Right atrium auricular region (tissue), 2 donors: Measurements from ENCODE around the gene ZNF628. TPM values are rescaled to one million over a fixed set of nuclear protein-coding genes. Genes with fewer than 3 reads are reported as not detected.
A peak's percentile ranks its signal among the peaks of the same experiment; 100 is the strongest.

Experiments used
- DNase-seq: peaks from one replicate; pipeline ENCODE4 v3.0.0-alpha.2; 2019; ENCODE audit warnings: low spot score
- H3K27ac ChIP-seq, 2 donors: fragments of 200-600 bp; sonication (generic); 1 replicate in 1 of 2; 2 replicates in 1 of 2; pipeline ENCODE4 v1.5.1; 2016 to 2019
- H3K27me3 ChIP-seq, 2 donors: fragments of 200-600 bp; sonication (generic); one replicate each; pipeline versions ENCODE4 v1.5.1 to v1.6.0; 2017 to 2019
- H3K36me3 ChIP-seq: fragments of 200-600 bp; sonication (generic); one replicate; pipeline ENCODE4 v1.5.1; 2016
- H3K4me1 ChIP-seq, 2 donors: fragments of 200-600 bp; sonication (generic); one replicate each; pipeline versions ENCODE4 v1.5.1 to v1.6.0; 2017 to 2019
- H3K4me3 ChIP-seq, 2 donors: fragments of 200-600 bp; sonication (generic); 1 replicate in 1 of 2; 2 replicates in 1 of 2; pipeline ENCODE4 v1.5.1; 2017 to 2019; ENCODE audit warnings: mild to moderate bottlenecking in 1 of 2, moderate library complexity in 1 of 2
- H3K9me3 ChIP-seq, 2 donors: fragments of 200-600 bp; sonication (generic); one replicate each; pipeline ENCODE4 v1.5.1; 2019
- CTCF ChIP-seq, 2 donors: fragments of 200-600 bp; sonication (generic); IDR thresholded peaks; one replicate each; pipeline ENCODE4 v1.5.1; 2019; ENCODE audit warnings: antibody characterized with exemption in 2 of 2
- total RNA-seq, 2 donors: library from RNA; depleted of rRNA; stranded (reverse); fragments of >200 nt; gene quantifications; one replicate each; pipeline ENCODE4 v1.1.0, GENCODE V29; 2016

Gene ZNF628
- total RNA-seq, 2 donors from 2014 or later: 5.6 to 13.2 TPM

GRCh38 chr19:55503157-55503501 lies 26.7 kb downstream of the ZNF628 start:
- no peak for DNase-seq
- Histone ChIP-seq H3K36me3 (no peaks in the 10 kb centered on the region), H3K27ac (no peak overlapping the region), H3K4me1 (peaks cover 0 to 10% of the 10 kb centered on the region in 2 donors), H3K9me3 (no peaks in the 10 kb centered on the region), H3K4me3 (no peak overlapping the region), H3K27me3 (no peaks in the 10 kb centered on the region)
- TF ChIP-seq CTCF (IDR thresholded peaks at IDR 0.05): no peak

- peak; percentile 93 for DNase-seq
- Histone ChIP-seq H3K4me3 (peak overlapping the region; percentile 41 to 53), H3K27me3 (no peaks in the 10 kb centered on the region), H3K27ac (peak overlapping the region; percentile 75), H3K9me3 (no peaks in the 10 kb centered on the region), H3K36me3 (no peaks in the 10 kb centered on the region), H3K4me1 (peaks cover 0 to 10% of the 10 kb centered on the region in 2 donors)
- TF ChIP-seq CTCF (IDR thresholded peaks at IDR 0.05): peak; percentile 98 to 100
These were observed 27.3 kb downstream of the ZNF628 start for GRCh38 chr19:55503502-55504251.

GRCh38 chr19:55504252-55504603 lies 27.8 kb downstream of the ZNF628 start:
- peak in 1 of 2 donors; percentile 5 for TF ChIP-seq CTCF (IDR thresholded peaks at IDR 0.05)
- H3K36me3 ChIP-seq: no peaks in the 10 kb centered on the region
- H3K27me3 ChIP-seq: no peaks in the 10 kb centered on the region
- no peaks in the 10 kb centered on the region for H3K9me3 ChIP-seq
- no peak for DNase-seq
- H3K4me1 ChIP-seq: peaks cover 0 to 10% of the 10 kb centered on the region in 2 donors
- peak overlapping the region; percentile 75 for H3K27ac ChIP-seq
- peak overlapping the region in 1 of 2 donors; percentile 53 for H3K4me3 ChIP-seq

GRCh38 chr19:55504981-55505380 lies 28.6 kb downstream of the ZNF628 start:
- Histone ChIP-seq H3K27ac (no peak overlapping the region), H3K4me1 (peaks cover 0 to 10% of the 10 kb centered on the region in 2 donors)
- TF ChIP-seq CTCF (IDR thresholded peaks at IDR 0.05): no peak

GRCh38 chr19:55508120-55508519 lies 31.7 kb downstream of the ZNF628 start:
- H3K9me3 ChIP-seq: no peaks in the 10 kb centered on the region
- H3K4me3 ChIP-seq: no peak overlapping the region
- no peak overlapping the region for H3K27ac ChIP-seq
- H3K36me3 ChIP-seq: no peaks in the 10 kb centered on the region
- peaks cover 0 to 10% of the 10 kb centered on the region in 2 donors for H3K4me1 ChIP-seq
- DNase-seq: no peak
- TF ChIP-seq CTCF (IDR thresholded peaks at IDR 0.05): no peak
- H3K27me3 ChIP-seq: no peaks in the 10 kb centered on the region

More at GRCh38 chr19:55504981-55505380, 28.6 kb downstream of the ZNF628 start:
- Histone ChIP-seq H3K36me3 (no peaks in the 10 kb centered on the region), H3K9me3 (no peaks in the 10 kb centered on the region), H3K27me3 (no peaks in the 10 kb centered on the region), H3K4me3 (no peak overlapping the region)
- no peak for DNase-seq
